A673 (cell line): ENCODE measurements around the gene PIAS4. TPM values are rescaled to one million over a fixed set of nuclear protein-coding genes. Genes with fewer than 3 reads are reported as not detected.

Experiments used
- BruUV-seq: library from RNA; stranded (reverse); fragments of 400-500 nt; replicated peaks from 2 replicates; lab custom pipeline; 2021; lab: Mats Ljungman, UMichigan
- CTCF ChIA-PET: fragments of 300-600 bp; sonication (Branson Sonifier 250); formaldehyde crosslinking; loops from one replicate; lab custom pipeline; 2022; ENCODE audit warnings: antibody characterized with exemption; lab: Charles Lee
- POLR2A ChIA-PET: fragments of 300-600 bp; sonication (Branson Sonifier 250); formaldehyde crosslinking; loops from one replicate; lab custom pipeline; 2022; ENCODE audit warnings: antibody characterized with exemption; ENCODE audit not compliant: low non-redundant PET; lab: Charles Lee
- DNase-seq: peaks from one replicate; pipeline ENCODE4 v3.0.0-alpha.2; 2015; ENCODE audit warnings: low spot score
- H3K27ac ChIP-seq: fragments of 200-600 bp; sonication (generic); 2 replicates; pipeline ENCODE4 v1.5.1; 2016; ENCODE audit warnings: mixed run types, low read depth, mild to moderate bottlenecking, mixed read lengths, antibody characterized with exemption, low read length; ENCODE audit not compliant: poor library complexity, severe bottlenecking
- H3K27me3 ChIP-seq: fragments of 200-600 bp; sonication (generic); replicated peaks from 2 replicates; pipeline ENCODE4 v1.6.1; 2017; ENCODE audit warnings: mixed run types, low read depth, mild to moderate bottlenecking, mixed read lengths, antibody characterized with exemption, low read length; ENCODE audit not compliant: insufficient read depth, poor library complexity
- H3K36me3 ChIP-seq: fragments of 200-600 bp; sonication (generic); 2 replicates; pipeline ENCODE4 v1.6.1; 2016; ENCODE audit warnings: mixed run types, mild to moderate bottlenecking, mixed read lengths, antibody characterized with exemption, low read length; ENCODE audit not compliant: insufficient read depth, poor library complexity, severe bottlenecking
- H3K4me1 ChIP-seq: fragments of 200-600 bp; sonication (generic); 2 replicates; pipeline ENCODE4 v1.6.1; 2017; ENCODE audit warnings: mixed run types, mild to moderate bottlenecking, mixed read lengths, antibody characterized with exemption, low read length; ENCODE audit not compliant: insufficient read depth, poor library complexity, severe bottlenecking
- H3K4me3 ChIP-seq: fragments of 200-600 bp; sonication (generic); 2 replicates; pipeline ENCODE4 v1.5.1; 2016; ENCODE audit warnings: low read depth, mixed run types, mild to moderate bottlenecking, mixed read lengths, low read length; ENCODE audit not compliant: poor library complexity, severe bottlenecking
- H3K9me3 ChIP-seq: fragments of 200-600 bp; sonication (generic); 2 replicates; pipeline ENCODE4 v1.6.1; 2016; ENCODE audit warnings: mixed run types, low read depth, mild to moderate bottlenecking, mixed read lengths, antibody characterized with exemption, low read length; ENCODE audit not compliant: poor library complexity, severe bottlenecking
- EZH2 ChIP-seq: fragments of 200-600 bp; sonication (generic); IDR thresholded peaks from 2 replicates; pipeline ENCODE4 v1.6.1; 2017; ENCODE audit warnings: borderline replicate concordance, low read depth, mild to moderate bottlenecking, mixed read lengths, antibody characterized with exemption, low read length; ENCODE audit not compliant: poor library complexity, severe bottlenecking
- intact Hi-C: fragments of 100-400 bp; cut with micrococcal nuclease; formaldehyde crosslinking; loops from one replicate; pipeline ENCODE4 v1.10.0; 2022; ENCODE audit not compliant: unreplicated experiment
- total RNA-seq: library from RNA; stranded (reverse); gene quantifications from 2 replicates; pipeline ENCODE4 v1.2.3, GENCODE V29; 2021
- TF ChIP-seq, protein P1 (sequence below): fragments of 300-800, 200-600 bp; sonication (generic); conservative IDR thresholded peaks from 2 replicates; pipeline ENCODE4 v1.5.1; 2017; ENCODE audit warnings: low read depth, mild to moderate bottlenecking, antibody characterized with exemption, low read length, moderate library complexity, mixed read lengths

PIAS4 gene
- total RNA-seq, 1 experiment from 2014 or later, result 59.1 TPM

DNA sequence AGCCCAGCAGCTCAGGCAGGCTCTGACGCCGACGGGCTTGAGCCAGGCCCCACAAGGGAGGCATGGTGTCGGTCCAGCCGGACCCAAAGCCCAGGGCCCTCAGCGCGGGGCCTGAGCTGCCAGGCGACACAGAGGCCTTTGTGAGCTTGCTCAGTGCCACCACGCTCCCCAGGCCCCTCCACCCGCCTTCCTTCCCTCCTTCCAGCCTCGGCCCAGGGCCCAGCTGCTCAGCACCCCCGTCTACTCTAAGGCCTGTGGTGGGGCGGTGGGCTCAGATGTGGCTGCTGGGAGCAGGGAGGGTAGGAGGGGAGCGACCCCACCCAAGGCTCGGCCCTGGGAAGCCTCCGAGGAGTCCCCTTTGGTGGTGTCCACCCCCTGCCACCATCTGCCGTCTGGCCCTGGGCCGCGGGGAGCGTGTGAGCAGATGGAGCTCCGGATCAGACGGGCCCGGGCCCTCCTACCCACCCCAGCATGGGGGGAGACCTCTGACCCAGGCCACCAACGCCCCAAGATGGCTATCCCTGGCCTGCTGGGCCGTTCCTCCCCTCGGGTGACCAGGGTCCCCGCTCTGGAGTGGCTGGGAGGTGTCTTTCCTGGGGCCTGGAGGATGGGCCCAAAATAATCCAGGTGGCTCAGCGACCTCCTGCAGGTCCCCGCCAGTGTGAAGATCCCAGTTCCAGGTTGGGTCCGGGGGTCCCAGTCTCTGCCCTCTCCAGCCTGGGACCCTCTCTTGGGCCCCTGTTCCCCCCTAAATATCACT lies 51.3 kb downstream of the PIAS4 start:
- H3K36me3 ChIP-seq, result peaks cover 12% of the 10 kb centered on the region
- peaks cover 7% of the 10 kb centered on the region for H3K4me1 ChIP-seq
- H3K27ac ChIP-seq, result peak overlapping the region; percentile 65
- ChIA-PET POLR2A (no interaction called here), CTCF (no interaction called here)
- no peak overlapping the region for H3K4me3 ChIP-seq
- no TSS peak for BruUV-seq
- intact Hi-C loops, result no loop called here
- DNase-seq, result no peak
- TF ChIP-seq, protein P1, sequence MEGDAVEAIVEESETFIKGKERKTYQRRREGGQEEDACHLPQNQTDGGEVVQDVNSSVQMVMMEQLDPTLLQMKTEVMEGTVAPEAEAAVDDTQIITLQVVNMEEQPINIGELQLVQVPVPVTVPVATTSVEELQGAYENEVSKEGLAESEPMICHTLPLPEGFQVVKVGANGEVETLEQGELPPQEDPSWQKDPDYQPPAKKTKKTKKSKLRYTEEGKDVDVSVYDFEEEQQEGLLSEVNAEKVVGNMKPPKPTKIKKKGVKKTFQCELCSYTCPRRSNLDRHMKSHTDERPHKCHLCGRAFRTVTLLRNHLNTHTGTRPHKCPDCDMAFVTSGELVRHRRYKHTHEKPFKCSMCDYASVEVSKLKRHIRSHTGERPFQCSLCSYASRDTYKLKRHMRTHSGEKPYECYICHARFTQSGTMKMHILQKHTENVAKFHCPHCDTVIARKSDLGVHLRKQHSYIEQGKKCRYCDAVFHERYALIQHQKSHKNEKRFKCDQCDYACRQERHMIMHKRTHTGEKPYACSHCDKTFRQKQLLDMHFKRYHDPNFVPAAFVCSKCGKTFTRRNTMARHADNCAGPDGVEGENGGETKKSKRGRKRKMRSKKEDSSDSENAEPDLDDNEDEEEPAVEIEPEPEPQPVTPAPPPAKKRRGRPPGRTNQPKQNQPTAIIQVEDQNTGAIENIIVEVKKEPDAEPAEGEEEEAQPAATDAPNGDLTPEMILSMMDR, result no peak
- no peaks in the 10 kb centered on the region for H3K27me3 ChIP-seq
- no peaks in the 10 kb centered on the region for H3K9me3 ChIP-seq

- H3K4me3 ChIP-seq, result no peak overlapping the region
- no TSS peak for BruUV-seq
- POLR2A ChIA-PET, result no interaction called here
Measured at GRCh38 chr19:4059453-4059871, 51.9 kb downstream of the PIAS4 start.

GRCh38 chr19:4059891-4060620 lies 52.5 kb downstream of the PIAS4 start:
- no peak for DNase-seq
- intact Hi-C loops, result no loop called here
- BruUV-seq, result no TSS peak
- Histone ChIP-seq H3K36me3 (peaks cover 6% of the 10 kb centered on the region), H3K27ac (no peak overlapping the region), H3K4me3 (no peak overlapping the region), H3K9me3 (no peaks in the 10 kb centered on the region), H3K27me3 (no peaks in the 10 kb centered on the region), H3K4me1 (peaks cover 7% of the 10 kb centered on the region)
- TF ChIP-seq EZH2, result no peak
- TF ChIP-seq, protein P1, result no peak
- POLR2A ChIA-PET, result no interaction called here
- CTCF ChIA-PET, result no interaction called here

More at GRCh38 chr19:4059453-4059871, 51.9 kb downstream of the PIAS4 start:
- CTCF ChIA-PET, result no interaction called here
- H3K27me3 ChIP-seq, result no peaks in the 10 kb centered on the region
- peak overlapping the region; percentile 65 for H3K27ac ChIP-seq
- intact Hi-C loops, result no loop called here
- no peak for DNase-seq
- no peaks in the 10 kb centered on the region for H3K9me3 ChIP-seq
- H3K36me3 ChIP-seq, result peaks cover 10% of the 10 kb centered on the region
- H3K4me1 ChIP-seq, result peaks cover 7% of the 10 kb centered on the region
- TF ChIP-seq EZH2, result no peak
- TF ChIP-seq, protein P1, result no peak
